Superior temporal gyrus (tissue), 1 donor: ENCODE measurements around the gene MYO1B.
A peak's percentile ranks its signal among the peaks of the same experiment; 100 is the strongest.

Experiments
- DNase-seq: peaks from one replicate; pipeline ENCODE4 v3.0.0-alpha.2; 2016; ENCODE audit errors: extremely low spot score

MYO1B gene

GRCh38 chr2:191262436-191262835 lies 17.2 kb downstream of the MYO1B start:
- DNase-seq: no peak

- DNase-seq: no peak
Measured at GRCh38 chr2:191263050-191263449, 17.8 kb downstream of the MYO1B start.

GRCh38 chr2:191264647-191265081 lies 19.5 kb downstream of the MYO1B start:
- no peak for DNase-seq

- no peak for DNase-seq
Measured at GRCh38 chr2:191265311-191266170, 20.3 kb downstream of the MYO1B start.

- DNase-seq: no peak
Measured at GRCh38 chr2:191266201-191266600, 21.0 kb downstream of the MYO1B start.

GRCh38 chr2:191268596-191268995 lies 23.4 kb downstream of the MYO1B start:
- DNase-seq: no peak

GRCh38 chr2:191270306-191271161 lies 25.3 kb downstream of the MYO1B start:
- DNase-seq: peak; percentile 19

GRCh38 chr2:191272064-191272463 lies 26.9 kb downstream of the MYO1B start:
- no peak for DNase-seq

GRCh38 chr2:191274413-191274815 lies 29.2 kb downstream of the MYO1B start:
- DNase-seq: no peak

- no peak for DNase-seq
Measured at GRCh38 chr2:191276792-191277465, 31.7 kb downstream of the MYO1B start.

- DNase-seq: no peak
Measured at GRCh38 chr2:191280290-191280689, 35.1 kb downstream of the MYO1B start.

GRCh38 chr2:191280834-191281756 lies 35.9 kb downstream of the MYO1B start:
- DNase-seq: no peak

- DNase-seq: no peak
Measured at GRCh38 chr2:191285252-191285651, 40.0 kb downstream of the MYO1B start.

GRCh38 chr2:191287820-191288219 lies 42.6 kb downstream of the MYO1B start:
- DNase-seq: no peak

GRCh38 chr2:191289049-191289448 lies 43.8 kb downstream of the MYO1B start:
- DNase-seq: no peak

- no peak for DNase-seq
Measured at GRCh38 chr2:191291471-191291870, 46.3 kb downstream of the MYO1B start.

GRCh38 chr2:191292869-191293268 lies 47.7 kb downstream of the MYO1B start:
- no peak for DNase-seq

GRCh38 chr2:191295088-191295487 lies 49.9 kb downstream of the MYO1B start:
- no peak for DNase-seq

- DNase-seq: no peak
Measured at GRCh38 chr2:191296083-191297006, 51.1 kb downstream of the MYO1B start.

GRCh38 chr2:191297033-191297432 lies 51.8 kb downstream of the MYO1B start:
- DNase-seq: no peak
